Activated T-cell treated with anti-CD3 and anti-CD28 coated beads for 4 hours (primary cell): ENCODE measurements around the gene BANF2.
"Not testable (repeated sequence)": the region's sequence is repeated elsewhere in the genome, so short reads cannot be mapped to it uniquely, and the experiment has no call there.

ENCODE experiments used
- DNase-seq: peaks from one replicate; pipeline ENCODE4 v3.0.0-alpha.2; 2020

The BANF2 gene

DNA sequence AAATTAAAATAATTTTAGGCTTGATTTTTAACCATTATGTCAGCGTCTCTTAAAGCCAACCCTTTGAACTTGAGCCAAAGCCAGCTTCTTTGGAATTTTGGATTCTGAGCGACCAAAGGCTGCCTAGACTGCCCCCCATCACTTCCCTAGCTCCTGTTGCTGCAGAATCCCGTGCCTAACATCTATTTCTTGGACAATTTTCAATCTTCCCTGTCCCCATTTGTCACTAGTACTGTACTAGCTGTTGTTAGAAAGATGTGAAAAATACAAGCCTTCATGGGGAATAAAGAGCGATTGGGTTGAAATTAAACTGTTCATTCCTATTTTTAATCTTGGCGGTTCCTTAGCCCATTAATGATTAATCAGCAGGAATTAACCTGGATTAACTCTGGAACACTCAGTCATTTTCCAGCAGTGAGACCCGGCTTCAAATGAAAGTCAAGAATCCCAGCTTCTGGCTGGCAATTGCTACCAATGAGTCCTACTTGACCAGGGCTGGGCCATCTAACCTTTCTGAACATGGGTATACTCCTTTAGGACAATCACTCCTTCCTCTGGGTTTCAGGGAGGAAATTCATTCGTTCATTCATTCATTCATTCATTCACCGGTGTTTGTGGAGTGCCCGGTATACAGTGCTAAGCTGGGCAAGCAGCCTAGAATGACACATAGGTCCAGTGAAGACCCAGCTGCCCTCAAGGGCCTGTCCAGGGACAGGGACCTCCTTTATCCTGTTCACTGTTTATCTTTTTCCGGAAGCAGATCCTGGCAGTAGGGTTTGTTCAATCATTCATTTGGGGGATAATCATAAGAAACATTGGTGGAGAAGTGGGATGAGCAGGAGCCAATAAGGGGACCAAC is 16.3 kb upstream of the BANF2 start:
- DNase-seq = no peak

DNA sequence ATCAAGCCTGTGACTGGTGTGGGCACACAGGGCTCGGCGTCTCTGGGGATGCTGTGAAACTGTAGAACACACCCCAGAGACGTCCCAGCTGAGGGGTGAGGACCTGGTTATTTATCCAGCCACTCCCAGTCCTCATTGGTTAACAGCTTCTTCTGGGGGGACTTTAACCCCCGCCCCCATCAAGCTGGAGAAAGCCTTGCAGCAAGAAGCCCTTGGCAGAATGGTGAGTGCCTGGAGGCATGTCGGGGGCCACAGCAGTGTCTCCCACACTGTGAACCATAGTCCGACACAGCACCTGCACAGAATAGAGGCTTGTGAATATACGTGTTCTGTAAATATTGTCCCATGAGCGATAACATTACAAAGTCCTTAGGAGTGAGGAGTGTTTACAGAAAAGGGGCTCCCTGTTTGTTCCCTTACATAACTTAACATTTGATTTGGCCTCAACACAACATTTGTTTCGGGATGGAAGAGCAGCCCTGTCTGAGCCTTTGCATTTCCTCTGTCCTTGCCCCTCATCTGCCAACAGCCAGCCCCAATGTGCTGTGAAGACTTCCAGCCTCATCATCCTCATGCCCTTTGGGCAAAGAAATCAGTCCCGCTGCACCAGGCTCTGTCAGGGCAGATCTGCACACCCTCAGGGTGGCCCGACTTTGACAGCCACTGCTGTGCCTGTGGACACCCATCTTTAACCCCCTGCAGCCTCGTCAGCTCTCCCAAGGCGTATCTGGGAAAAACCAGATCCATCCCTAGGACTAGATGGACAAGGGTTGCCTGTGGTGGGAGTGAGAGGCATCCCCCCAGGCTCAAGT is 15.5 kb upstream of the BANF2 start:
- DNase-seq = no peak

DNA sequence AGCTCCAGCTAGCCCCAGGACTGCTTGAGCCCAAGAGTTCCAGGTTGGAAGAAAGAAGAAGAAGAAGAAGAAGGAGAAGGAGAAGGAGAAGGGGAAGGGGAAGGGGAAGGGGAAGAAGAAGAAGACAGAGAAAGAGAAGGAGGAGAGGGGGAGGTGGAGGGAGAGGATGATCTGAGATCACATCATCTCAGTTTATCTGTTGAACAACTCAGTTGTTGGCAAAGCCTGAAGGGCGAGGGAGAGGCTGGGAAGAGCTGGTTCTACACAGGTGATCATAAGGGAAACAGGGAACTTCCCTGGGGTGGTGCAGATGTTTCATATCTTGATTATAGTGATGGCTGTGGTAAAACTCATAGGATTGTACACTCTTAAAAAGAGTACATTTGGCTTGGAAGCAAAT is 14.6 kb upstream of the BANF2 start:
- DNase-seq = no peak

DNA sequence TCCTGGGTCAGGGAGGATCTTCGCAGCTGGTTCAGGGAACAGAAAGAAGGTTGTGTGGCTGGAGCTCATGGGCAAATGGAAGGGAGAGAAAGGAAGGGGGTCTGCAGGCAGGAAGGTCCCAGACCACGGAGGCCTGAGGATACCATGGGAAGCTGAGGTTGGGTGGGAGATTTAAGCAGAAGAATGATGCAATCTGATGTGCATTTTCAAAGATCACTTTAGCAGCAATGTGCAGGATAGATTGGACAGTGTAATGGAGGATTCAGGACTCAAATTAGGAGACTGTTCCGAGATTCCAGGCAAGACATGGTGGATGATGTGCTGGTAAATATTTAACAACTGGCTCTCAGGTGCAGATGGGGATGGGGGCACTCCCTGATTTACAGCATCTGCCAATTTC is 12.0 kb upstream of the BANF2 start:
- DNase-seq = no peak

DNA sequence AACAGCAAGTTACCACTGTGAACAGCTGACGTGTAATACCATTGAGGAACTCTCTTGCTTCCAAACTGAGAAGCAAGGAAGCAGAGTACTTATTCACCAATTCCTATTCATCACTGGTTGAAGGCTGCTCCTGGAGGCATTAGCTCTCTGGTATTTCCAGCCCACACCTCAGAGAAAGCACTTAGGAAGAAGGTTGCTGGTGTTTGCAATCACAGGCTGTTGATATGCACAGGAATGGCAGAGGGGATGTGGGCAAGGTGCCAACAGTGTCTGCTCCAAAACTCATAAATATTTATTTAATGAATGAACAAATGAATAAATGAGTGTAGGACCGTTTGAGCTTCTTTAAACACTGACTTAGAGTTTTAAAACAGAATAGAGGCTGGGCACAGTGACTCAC is 10.8 kb upstream of the BANF2 start:
- DNase-seq = no peak

DNA sequence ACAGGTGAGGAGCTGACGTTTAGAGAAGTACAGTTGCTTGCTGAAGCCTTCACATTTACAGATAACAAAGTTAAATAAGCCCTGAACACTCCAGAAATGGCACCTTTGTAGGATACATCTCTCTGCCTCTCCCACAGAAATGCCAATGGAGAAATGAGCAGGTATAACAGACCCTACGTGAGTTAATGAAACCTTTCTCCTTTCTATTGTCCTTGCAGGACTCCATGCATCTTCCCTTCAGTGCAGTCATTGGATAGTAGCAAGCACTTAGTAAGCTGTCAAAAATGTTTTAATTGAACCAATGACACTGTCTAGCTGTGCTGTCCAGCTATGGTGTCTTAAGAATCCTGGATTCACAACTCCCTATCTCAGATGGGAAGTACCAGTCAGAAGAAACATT is 9.6 kb upstream of the BANF2 start:
- DNase-seq = no peak

DNA sequence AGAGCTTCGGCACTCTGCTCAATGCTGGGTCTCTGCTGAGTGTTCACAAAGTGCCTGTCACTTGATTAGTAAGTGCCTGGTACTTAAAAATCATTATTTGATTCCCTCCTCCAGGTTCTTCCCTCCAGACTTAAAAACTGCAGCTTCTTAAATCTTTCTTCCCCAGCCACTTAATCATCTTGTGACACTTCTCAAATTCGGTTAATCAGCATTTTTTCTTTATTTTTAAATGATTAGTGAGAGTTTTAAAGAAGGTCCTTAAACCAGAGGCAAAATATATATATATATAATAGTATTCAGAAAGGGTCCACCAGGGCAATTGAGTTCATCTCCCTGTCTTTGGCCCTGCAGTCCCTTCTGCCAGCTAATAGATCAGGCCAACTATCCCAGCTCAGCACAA is 8.0 kb upstream of the BANF2 start:
- DNase-seq = no peak

DNA sequence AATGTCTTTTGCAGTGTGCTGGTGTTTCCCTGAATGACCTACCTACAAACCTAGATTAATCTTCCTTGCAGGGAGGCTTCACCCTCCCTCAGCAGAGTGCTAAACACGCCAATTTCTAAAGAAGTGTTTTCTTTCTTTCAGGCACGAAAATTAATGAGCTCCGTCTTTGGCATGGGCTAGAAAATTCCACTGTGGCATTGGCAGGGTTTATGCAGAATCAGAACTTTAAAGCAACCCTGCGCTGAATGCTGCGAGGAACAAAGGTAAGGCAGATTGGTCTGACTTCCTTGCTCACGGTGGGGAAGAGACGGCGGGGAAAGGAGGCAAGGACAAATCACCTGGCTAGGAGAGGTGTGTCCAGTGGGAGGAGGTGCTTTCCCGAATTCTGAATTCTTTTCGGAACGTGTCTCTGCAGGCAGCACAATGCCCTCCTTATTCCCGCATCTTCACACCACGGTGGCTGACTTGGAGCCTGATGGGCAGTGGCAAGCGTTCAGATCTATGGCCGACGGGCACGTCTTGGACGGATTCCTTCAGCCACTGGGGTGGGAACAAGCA is 6.2 kb upstream of the BANF2 start:
- no peak for DNase-seq

DNA sequence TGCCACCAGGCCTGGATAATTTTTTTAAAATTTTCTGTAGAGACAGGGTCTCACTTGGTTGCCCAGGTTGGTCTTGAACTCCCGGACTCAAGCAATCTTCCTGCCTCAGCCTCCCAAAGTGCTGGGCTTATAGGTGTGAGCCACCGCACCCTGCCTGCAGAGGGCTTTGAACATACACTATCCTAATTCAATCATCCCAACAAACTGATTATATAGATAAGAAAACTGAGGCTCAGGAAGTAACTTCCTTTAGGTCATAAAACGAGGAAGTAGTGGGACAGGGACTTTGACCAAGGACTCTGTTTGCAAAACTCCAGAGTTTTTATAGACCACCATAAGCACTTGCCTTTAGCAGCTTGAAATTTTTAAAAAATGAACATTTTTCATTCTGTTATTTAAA is 5.0 kb upstream of the BANF2 start:
- DNase-seq = no peak

DNA sequence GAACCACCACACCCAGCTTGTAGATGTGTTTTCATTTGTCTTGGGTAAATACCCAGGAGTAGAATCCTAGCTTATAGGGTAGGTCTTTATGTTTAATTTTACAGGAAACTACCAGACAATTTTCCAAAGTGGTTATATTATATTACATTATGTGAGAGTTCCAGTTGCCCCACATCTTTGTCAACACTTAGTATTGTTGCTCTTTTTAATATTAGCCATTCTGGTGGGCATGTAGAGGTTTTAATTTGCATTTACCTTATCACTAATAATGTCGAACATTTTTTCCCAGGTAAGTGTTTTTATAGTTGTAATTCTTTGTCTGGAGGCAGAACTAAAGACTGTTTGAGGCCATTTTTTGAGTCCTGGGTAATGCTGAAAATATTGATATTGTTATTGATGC is 3.5 kb upstream of the BANF2 start:
- no peak for DNase-seq

DNA sequence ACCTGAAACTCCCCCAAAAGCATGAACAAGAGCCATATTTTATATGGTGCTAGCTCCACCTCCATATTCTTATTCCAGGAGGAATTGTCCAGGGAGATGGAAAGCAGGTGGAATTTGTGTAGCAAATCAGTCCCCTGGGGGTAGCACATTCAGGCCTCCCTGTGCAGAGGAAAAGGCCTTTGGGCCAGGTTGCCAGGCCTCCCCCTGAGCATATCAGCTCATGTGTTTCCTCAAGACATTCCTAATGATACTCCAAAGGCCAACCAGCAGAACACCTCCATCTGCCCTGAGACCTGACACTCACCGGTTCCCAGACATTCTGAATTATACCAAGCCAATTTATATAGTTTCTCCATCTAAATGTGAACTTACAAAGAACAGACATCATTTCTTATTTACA is 2.6 kb upstream of the BANF2 start:
- no peak for DNase-seq

DNA sequence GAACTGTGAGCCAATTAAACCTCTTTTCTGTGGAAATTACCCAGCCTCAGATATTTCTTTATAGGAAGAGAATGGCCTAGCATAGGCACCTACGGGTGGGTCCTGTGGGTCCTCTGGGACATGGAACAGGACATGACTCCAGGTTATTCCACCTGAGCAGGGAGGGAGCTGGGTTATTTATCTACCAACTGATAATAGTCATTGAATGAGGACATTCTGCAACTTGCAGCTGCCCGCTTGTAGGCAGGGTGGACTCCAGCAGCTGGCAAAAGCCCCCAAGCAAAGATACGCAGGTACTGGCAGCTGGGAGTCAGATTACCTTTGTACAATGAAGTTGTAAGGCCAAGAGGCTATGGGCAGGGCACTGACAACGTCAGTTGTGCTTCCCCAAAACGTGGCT is 1.4 kb upstream of the BANF2 start:
- no peak for DNase-seq

DNA sequence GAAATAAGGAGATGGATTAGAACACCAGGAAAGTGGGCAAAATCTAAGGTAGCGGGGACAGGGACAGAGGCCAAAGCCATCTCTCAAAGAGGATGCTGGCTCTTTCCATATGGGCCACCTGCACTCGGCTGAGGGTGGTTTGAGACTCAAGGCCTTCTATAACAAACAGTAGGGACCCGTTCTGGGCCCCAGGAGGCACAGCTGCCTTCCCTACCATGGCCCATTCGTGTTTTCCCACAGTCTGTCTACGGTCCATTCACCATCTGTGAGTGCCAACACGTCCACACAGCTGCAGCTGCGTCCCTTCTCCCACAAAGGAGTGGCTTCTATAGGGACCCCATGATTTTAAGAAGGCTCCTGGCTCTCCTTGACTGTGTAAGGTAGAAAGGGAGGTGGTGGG is 871 bp downstream of the BANF2 start:
- no peak for DNase-seq

DNA sequence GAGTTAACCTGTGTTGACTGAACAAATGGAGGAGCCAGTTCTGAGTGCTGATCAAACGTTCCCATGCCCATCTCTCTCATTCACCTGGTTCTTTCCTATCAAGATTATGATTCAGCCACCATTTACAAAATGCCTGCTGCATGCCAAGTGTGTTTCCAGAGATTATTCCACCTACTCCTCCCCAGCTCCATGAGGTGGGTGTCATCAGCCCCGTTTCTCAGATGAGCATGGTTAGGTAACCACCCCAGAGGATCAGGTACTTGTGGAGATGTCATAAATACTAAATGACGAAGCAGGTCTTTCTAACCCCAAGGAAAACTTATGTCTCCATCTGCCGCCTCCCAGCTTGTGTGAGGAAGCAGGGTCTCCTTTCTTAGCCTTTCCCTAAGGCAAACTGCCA is 2.1 kb downstream of the BANF2 start:
- DNase-seq = no peak

DNA sequence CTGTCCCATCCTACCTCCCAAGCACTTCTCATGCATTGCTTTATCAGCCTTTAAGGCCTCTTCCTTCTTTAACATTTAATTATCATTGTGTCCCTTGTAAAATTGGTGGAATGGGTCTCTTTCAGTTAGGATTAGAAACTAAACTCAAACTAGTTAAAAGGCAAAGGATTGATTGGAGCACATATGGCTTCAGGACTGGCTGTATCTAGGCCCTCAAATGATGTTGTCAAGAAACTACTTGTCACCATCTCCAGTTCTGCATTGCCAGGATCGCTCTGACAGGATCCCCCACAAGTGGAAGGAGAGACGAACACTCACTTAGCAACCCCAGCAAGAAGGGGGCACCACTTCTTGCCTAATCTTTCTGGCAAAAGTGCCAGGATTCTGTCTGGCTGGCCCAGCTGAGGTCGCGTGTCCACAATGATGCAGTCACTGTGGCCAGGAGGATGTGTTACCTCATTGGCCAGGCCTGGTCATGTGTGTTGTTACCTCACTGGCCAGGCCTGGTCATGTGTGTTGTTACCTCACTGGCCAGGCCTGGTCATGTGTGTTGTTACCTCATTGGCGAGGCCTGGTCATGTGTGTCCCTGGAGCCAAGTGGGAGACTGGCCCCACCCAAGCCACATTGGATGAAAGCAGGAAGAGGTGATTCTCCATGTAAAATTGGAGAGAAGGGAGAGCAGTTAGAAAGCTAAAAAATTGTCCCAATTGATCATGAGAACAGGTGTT is 5.0 kb downstream of the BANF2 start:
- DNase-seq = no peak

DNA sequence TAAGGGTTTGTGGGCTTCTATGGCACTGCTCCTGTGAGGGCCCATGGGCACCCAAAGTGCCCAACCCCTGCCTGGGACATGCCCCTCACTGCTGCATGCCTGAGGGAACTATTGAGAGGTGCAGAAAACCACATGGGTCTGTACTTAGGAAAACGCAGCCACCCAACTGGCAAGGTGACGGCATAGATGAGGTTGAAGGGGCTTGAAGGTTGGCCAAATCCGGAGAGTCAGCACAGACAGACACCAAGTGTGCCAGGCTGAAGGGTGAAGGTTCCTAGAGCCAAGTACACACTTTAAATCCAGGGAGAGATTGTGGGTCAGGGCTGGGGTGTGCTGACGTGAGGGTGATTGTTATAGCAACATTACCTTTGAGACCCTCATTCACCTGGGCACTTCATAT is 6.2 kb downstream of the BANF2 start:
- DNase-seq = no peak

DNA sequence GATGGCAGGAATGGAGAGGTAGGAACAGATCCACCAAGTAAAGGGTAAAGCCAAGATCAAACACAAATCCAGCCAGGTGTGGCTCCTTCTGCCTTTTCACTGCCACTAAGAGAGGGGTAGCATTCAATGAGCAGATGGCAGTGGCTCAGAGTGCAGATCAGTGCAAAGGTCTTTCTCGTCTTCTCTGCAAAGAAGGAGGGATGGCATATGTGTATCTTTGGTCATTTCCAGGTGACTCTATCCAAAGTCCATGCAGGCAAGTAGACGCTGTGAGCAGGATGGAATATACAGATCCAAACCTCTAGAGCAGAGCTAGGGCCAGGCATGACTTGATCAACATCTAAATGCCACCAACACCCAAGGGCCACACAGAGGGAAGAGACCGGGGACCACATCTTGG is 6.9 kb downstream of the BANF2 start:
- no peak for DNase-seq

DNA sequence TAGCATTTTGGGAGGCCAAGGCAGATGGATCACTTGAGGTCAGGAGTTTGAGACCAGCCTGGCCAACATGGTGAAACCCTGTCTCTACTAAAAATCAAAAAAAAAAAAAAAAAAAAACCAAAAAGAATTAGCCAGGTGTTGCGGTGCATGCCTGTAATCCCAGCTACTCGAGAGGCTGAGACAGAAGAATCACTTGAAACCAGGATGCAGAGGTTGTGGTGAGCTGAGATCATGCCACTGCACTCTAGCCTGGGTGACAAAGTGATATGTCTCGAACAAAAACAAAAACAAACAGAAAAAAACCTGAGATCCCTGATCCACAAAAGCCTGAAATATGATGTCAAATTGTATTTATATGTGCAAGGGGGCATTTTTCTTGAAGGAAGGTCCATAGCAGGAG is 8.2 kb downstream of the BANF2 start:
- not testable (repeated sequence) for DNase-seq

DNA sequence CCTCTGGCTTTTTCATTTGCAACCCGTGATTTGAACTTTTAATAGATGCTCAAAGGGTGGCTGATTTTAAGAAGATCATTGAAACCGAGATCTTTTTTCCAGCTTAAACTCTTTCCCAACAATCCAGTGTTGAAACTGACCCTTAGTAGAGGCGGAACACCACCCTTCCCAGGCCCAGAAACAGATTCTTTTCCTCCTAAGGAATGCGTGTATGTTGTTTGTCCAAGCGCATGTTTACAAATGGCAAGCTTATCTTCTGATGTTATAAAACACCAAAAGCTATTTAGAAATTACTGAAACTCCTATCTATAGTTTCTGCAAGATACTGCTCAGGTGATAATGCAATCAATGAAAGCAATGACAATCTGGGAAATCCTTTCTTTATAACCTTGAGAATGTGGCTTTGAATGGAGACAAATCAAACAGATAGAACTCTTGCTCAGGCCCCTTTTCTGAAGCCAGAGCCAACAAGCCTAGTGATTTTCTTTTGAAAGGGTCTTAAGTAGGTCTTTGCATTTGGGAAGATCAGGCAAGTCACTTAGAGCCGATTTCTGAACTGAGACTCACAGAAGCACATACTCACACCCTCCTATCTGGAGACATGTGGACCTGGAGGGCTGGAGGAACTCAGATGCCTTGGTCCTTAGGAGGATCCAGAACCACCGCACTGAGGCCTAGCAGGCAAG is 9.1 kb downstream of the BANF2 start:
- DNase-seq = no peak

DNA sequence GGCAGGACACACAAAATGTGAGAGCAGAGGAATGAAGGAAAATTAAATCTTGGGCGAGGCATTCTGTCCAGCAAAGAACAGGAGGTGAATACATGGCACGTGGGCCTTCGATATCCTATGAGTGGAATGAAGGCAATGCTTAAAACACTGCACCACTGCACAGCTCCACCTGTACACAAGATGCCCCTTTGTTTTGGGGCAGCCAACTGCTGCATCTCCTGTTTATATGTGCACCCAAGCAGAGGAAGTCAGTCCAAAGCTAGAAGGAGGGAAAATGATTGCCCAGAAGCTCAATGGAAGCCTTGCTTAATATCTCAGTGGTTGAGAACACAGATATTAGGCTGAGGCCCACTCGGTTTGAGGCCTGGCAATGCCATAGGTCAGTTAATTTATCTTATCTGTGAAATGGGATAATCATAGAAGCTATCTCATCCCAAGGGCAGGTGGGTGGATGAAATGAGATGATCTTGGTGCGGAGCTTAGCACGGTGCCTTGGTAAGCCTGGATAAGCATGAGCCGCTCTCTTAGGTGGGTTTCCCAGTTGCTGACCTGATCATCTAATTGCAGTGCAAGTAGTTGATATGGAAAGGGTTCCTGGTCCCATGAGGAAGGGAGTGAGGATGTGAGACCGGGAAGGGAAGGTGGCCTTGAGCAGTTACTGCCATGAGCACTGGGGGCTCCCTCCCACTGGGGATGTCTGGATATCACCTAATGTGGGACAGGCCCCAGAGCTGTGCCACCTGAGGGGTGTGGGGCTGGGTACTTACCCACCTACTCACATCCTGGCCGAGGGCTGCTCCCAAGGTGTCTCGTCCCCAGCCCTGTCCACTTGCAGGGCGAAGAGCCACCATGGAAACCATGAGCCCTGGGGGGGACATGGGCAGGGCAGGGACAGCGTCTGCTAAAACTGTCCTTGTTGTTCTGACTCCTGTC is 9.9 kb downstream of the BANF2 start:
- DNase-seq = no peak

DNA sequence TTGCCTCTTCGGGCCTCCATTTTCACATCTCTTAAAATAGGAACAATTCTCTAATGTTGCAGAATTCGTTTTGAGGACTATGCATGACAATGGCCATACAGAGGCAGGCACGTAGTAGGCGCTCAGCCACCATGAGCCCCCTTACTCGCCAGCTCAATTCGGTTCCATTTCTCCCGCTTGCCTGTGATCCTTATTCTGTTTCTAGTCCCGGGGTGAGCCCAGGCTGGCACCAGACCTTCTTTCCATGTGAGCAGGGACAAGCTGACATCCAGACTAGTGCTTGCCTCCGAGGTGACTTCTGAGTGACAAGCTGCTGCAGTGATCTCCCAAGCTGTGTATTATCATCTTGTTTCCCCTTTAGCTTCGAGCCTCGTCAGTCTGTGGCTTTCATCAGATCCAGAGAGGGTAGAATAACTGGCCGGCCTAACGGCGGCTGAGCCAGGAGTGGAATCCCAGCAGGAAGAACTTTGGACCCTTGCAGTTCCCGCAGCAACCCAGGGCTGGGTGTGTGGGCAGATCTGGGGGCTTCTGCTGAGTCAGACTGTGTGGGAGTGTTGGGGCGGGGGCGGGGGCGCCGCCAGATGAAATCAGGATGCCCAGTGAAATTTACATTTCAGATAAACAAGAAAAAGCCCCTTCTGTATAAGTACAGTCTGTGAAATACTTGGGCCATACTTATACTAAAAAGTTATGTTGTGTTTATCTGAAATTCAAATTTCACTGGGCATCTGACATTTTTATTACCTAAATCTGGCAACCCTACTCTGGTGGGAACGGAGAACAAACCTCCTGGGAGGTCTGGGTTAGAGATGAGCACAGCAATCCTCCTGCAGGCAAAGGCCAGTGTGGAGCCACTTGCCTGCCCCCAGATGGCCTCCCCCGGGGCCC is 10.9 kb downstream of the BANF2 start:
- DNase-seq = no peak
